WTC11 (cell line): ENCODE data around the gene PTPRN2. TPM values are rescaled to one million over a fixed set of nuclear protein-coding genes. Genes with fewer than 3 reads are reported as not detected.

Experiments used
- ATAC-seq: fragments of 200-7000 bp; cut with Tn5 transposase; 2 replicates; pipeline ENCODE4 v1.10.0; 2021; ENCODE audit warnings: mild to moderate bottlenecking, moderate library complexity
- CTCF ChIA-PET: fragments of 300-600 bp; sonication (Branson Sonifier 250); formaldehyde crosslinking; loops from one replicate; lab custom pipeline; 2021; ENCODE audit warnings: antibody characterized with exemption; lab: Charles Lee
- POLR2A ChIA-PET: fragments of 350-600 bp; sonication (Branson Sonifier 250); formaldehyde crosslinking; loops from one replicate; lab custom pipeline; 2021; ENCODE audit warnings: antibody characterized with exemption; lab: Charles Lee
- DNase-seq: peaks from one replicate; pipeline ENCODE4 v3.0.0; 2021; ENCODE audit warnings: low spot score
- H3K27ac Mint-ChIP-seq: 2 replicates; pipeline ENCODE4 v1.8.0; 2021; ENCODE audit warnings: mixed read lengths
- H3K27me3 Mint-ChIP-seq: 2 replicates; pipeline ENCODE4 v1.8.0; 2021; ENCODE audit warnings: low read depth, mild to moderate bottlenecking, moderate library complexity, mixed read lengths
- H3K36me3 Mint-ChIP-seq: 2 replicates; pipeline ENCODE4 v1.8.0; 2021; ENCODE audit warnings: mixed read lengths
- H3K4me1 Mint-ChIP-seq: 2 replicates; pipeline ENCODE4 v1.8.0; 2022; ENCODE audit warnings: mixed read lengths
- H3K4me3 Mint-ChIP-seq: 2 replicates; pipeline ENCODE4 v1.8.0; 2021; ENCODE audit warnings: mild to moderate bottlenecking, moderate library complexity, mixed read lengths
- H3K9me3 Mint-ChIP-seq: 2 replicates; pipeline ENCODE4 v1.8.0; 2021; ENCODE audit warnings: mixed read lengths
- CBFB ChIP-seq: sonication (generic); formaldehyde crosslinking; IDR thresholded peaks from 2 replicates; pipeline ENCODE4 v1.8.1; 2022; ENCODE audit warnings: mild to moderate bottlenecking, low read depth, missing genetic modification reagents
- CTCF ChIP-seq: fragments of 200-600 bp; IDR thresholded peaks from 2 replicates; pipeline ENCODE4 v1.8.0; 2022; ENCODE audit warnings: antibody characterized with exemption
- E2F5 ChIP-seq: sonication (generic); formaldehyde crosslinking; IDR thresholded peaks from 2 replicates; pipeline ENCODE4 v1.8.1; 2022; ENCODE audit warnings: mild to moderate bottlenecking, moderate library complexity, missing genetic modification reagents
- ESRRA ChIP-seq: sonication (generic); formaldehyde crosslinking; IDR thresholded peaks from 2 replicates; pipeline ENCODE4 v1.8.1; 2022; ENCODE audit warnings: mild to moderate bottlenecking, missing genetic modification reagents, borderline replicate concordance
- FOXJ3 ChIP-seq: sonication (generic); formaldehyde crosslinking; IDR thresholded peaks from 2 replicates; pipeline ENCODE4 v1.9.0; 2021; ENCODE audit warnings: missing genetic modification reagents, mild to moderate bottlenecking, borderline replicate concordance
- GABPB1 ChIP-seq: sonication (generic); formaldehyde crosslinking; IDR thresholded peaks from 2 replicates; pipeline ENCODE4 v1.8.1; 2023; ENCODE audit warnings: mild to moderate bottlenecking, missing genetic modification reagents
- IRF2 ChIP-seq: sonication (generic); formaldehyde crosslinking; IDR thresholded peaks from 2 replicates; pipeline ENCODE4 v1.8.0; 2022; ENCODE audit warnings: low read depth, missing genetic modification reagents, borderline replicate concordance
- JAZF1 ChIP-seq: fragments of 250-450 bp; sonication (Bioruptor Pico); IDR thresholded peaks from 2 replicates; pipeline ENCODE4 v1.9.0; 2021; ENCODE audit warnings: moderate library complexity, mild to moderate bottlenecking, inconsistent platforms
- NR3C1 ChIP-seq: sonication (generic); formaldehyde crosslinking; conservative IDR thresholded peaks from 2 replicates; pipeline ENCODE4 v1.8.1; 2023; ENCODE audit warnings: low read depth, mild to moderate bottlenecking, missing genetic modification reagents
- OVOL2 ChIP-seq: fragments of 250-450 bp; sonication (Bioruptor Pico); IDR thresholded peaks from 2 replicates; pipeline ENCODE4 v1.9.0; 2021; ENCODE audit warnings: mild to moderate bottlenecking, borderline replicate concordance
- TEAD4 ChIP-seq: sonication (generic); formaldehyde crosslinking; IDR thresholded peaks from 2 replicates; pipeline ENCODE4 v1.8.0; 2022; ENCODE audit warnings: mild to moderate bottlenecking, missing genetic modification reagents
- ZNF138 ChIP-seq: sonication (generic); formaldehyde crosslinking; conservative IDR thresholded peaks from 2 replicates; pipeline ENCODE4 v1.8.1; 2022; ENCODE audit warnings: mild to moderate bottlenecking, moderate library complexity, missing genetic modification reagents
- ZNF317 ChIP-seq: sonication (generic); formaldehyde crosslinking; IDR thresholded peaks from 2 replicates; pipeline ENCODE4 v1.8.1; 2023; ENCODE audit warnings: low read depth, mild to moderate bottlenecking, moderate library complexity, missing genetic modification reagents, borderline replicate concordance
- ZNF396 ChIP-seq: fragments of 250-450 bp; sonication (Bioruptor Pico); IDR thresholded peaks from 2 replicates; pipeline ENCODE4 v1.8.0; 2021; ENCODE audit warnings: mild to moderate bottlenecking, moderate library complexity, borderline replicate concordance
- ZNF532 ChIP-seq: fragments of 250-450 bp; sonication (Bioruptor Pico); IDR thresholded peaks from 2 replicates; pipeline ENCODE4 v1.9.0; 2021; ENCODE audit warnings: mild to moderate bottlenecking, borderline replicate concordance
- ZSCAN18 ChIP-seq: fragments of 250-450 bp; sonication (Bioruptor Pico); IDR thresholded peaks from 2 replicates; pipeline ENCODE4 v2.1.2; 2022; ENCODE audit warnings: mild to moderate bottlenecking, moderate library complexity
- total RNA-seq: library from RNA; stranded (reverse); gene quantifications from 3 replicates; pipeline ENCODE4 v1.2.3, GENCODE V29; 2021
- TF ChIP-seq, protein P1 (sequence below): sonication (generic); formaldehyde crosslinking; conservative IDR thresholded peaks from 2 replicates; pipeline ENCODE4 v1.8.1; 2023; ENCODE audit warnings: mild to moderate bottlenecking, low read depth, missing genetic modification reagents, moderate library complexity
- TF ChIP-seq, protein P2 (sequence below): fragments of 250-450 bp; sonication (Bioruptor Pico); IDR thresholded peaks from 2 replicates; pipeline ENCODE4 v1.8.0; 2021; ENCODE audit warnings: mild to moderate bottlenecking

The PTPRN2 gene
- total RNA-seq, 1 experiment from 2014 or later: 4.7 TPM

GRCh38 chr7:158111906-158112570 is 475.6 kb downstream of the PTPRN2 start:
- no peak overlapping the region for H3K27ac Mint-ChIP-seq
- ChIA-PET CTCF (no interaction called here), POLR2A (no interaction called here)
- no peak for TF ChIP-seq ZSCAN18 (CRISPR knock-in tag)
- TF ChIP-seq, protein P1, sequence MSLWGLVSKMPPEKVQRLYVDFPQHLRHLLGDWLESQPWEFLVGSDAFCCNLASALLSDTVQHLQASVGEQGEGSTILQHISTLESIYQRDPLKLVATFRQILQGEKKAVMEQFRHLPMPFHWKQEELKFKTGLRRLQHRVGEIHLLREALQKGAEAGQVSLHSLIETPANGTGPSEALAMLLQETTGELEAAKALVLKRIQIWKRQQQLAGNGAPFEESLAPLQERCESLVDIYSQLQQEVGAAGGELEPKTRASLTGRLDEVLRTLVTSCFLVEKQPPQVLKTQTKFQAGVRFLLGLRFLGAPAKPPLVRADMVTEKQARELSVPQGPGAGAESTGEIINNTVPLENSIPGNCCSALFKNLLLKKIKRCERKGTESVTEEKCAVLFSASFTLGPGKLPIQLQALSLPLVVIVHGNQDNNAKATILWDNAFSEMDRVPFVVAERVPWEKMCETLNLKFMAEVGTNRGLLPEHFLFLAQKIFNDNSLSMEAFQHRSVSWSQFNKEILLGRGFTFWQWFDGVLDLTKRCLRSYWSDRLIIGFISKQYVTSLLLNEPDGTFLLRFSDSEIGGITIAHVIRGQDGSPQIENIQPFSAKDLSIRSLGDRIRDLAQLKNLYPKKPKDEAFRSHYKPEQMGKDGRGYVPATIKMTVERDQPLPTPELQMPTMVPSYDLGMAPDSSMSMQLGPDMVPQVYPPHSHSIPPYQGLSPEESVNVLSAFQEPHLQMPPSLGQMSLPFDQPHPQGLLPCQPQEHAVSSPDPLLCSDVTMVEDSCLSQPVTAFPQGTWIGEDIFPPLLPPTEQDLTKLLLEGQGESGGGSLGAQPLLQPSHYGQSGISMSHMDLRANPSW: no peak
- TF ChIP-seq, protein P2, sequence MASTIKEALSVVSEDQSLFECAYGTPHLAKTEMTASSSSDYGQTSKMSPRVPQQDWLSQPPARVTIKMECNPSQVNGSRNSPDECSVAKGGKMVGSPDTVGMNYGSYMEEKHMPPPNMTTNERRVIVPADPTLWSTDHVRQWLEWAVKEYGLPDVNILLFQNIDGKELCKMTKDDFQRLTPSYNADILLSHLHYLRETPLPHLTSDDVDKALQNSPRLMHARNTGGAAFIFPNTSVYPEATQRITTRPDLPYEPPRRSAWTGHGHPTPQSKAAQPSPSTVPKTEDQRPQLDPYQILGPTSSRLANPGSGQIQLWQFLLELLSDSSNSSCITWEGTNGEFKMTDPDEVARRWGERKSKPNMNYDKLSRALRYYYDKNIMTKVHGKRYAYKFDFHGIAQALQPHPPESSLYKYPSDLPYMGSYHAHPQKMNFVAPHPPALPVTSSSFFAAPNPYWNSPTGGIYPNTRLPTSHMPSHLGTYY: no peak
- no peak for TF ChIP-seq FOXJ3
- no peak for TF ChIP-seq IRF2
- H3K4me1 Mint-ChIP-seq: no peaks in the 10 kb centered on the region
- no peak overlapping the region for H3K4me3 Mint-ChIP-seq
- DNase-seq: no peak
- H3K9me3 Mint-ChIP-seq: peaks cover 72% of the 10 kb centered on the region
- H3K36me3 Mint-ChIP-seq: peaks cover 65% of the 10 kb centered on the region
- no peak for ATAC-seq
- no peaks in the 10 kb centered on the region; the same call in 1 of the 2 replicates for H3K27me3 Mint-ChIP-seq

DNA sequence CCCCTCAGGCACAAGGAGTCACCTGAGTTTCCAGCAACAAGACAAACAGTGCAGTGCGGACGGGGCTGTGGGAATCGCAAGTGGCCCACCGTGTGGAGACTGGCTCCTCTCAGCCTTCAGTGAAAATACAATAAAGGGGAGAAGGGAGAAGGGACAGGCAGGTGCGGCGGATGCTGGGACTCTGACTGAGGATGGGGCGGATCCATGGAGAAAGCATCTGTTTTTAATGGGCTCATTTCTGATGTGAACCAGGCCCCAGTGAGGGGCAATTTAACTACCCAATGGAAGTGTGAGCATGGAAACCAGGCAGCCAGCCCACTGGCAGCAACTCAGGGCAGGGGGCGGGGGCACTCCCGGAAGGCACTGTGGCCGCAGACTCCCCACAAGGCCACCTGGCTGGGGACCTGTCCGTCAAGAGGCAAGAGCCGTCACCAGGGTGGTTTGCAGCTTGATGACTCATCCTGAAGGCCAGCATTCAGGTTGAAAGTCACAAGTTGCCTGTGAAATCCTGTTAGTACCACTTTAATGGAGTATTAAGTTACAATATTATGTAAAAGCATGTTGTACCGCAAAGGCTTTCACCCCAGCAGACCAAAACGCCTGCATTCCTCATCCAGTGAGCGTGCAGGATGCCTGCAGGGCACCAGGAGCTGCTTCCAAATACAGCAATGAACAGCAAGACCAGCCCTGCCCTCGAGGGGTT is 476.4 kb downstream of the PTPRN2 start:
- CTCF ChIA-PET: no interaction called here
- POLR2A ChIA-PET: no interaction called here
- peaks cover 65% of the 10 kb centered on the region for H3K9me3 Mint-ChIP-seq
- TF ChIP-seq OVOL2 (CRISPR knock-in tag) (no peak), ZNF317 (CRISPR knock-in tag) (no peak), JAZF1 (no peak)
- no peak overlapping the region for H3K4me3 Mint-ChIP-seq
- no peaks in the 10 kb centered on the region for H3K4me1 Mint-ChIP-seq
- no peak overlapping the region for H3K27ac Mint-ChIP-seq
- H3K36me3 Mint-ChIP-seq: peaks cover 56% of the 10 kb centered on the region
- DNase-seq (no peak), ATAC-seq (peak; percentile 46)
- H3K27me3 Mint-ChIP-seq: no peaks in the 10 kb centered on the region; the same call in 1 of the 2 replicates

DNA sequence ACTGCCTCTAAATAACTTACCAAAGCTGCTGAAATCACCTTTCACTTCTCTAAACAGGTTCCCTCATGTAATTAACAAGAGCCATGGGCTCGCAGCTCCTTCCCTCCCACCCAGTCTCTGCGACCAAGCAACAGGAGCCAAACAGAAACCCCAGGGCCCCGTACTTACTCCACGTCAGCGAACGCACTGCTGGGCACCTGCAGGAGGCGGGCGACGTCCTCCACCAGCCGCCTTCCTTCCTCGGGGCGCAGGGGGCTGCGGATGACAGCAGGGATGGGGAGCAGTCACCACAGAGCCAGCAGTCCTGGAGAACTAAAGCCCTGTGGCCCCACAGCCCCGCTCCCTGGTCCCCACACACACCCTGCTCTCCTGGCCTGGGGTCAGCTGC is 477.0 kb downstream of the PTPRN2 start:
- no peak overlapping the region for H3K4me3 Mint-ChIP-seq
- peaks cover 55% of the 10 kb centered on the region for H3K36me3 Mint-ChIP-seq
- no peak overlapping the region for H3K27ac Mint-ChIP-seq
- DNase-seq (no peak), ATAC-seq (no peak)
- peaks cover 61% of the 10 kb centered on the region for H3K9me3 Mint-ChIP-seq
- H3K27me3 Mint-ChIP-seq: no peaks in the 10 kb centered on the region; the same call in 1 of the 2 replicates
- ChIA-PET POLR2A (no interaction called here), CTCF (no interaction called here)
- no peaks in the 10 kb centered on the region for H3K4me1 Mint-ChIP-seq
- TF ChIP-seq E2F5 (CRISPR knock-in tag) (no peak), ESRRA (no peak), CBFB (CRISPR knock-in tag) (no peak), CTCF (no peak), TEAD4 (CRISPR knock-in tag) (no peak), GABPB1 (CRISPR knock-in tag) (no peak), ZNF138 (CRISPR knock-in tag) (no peak), ZNF396 (no peak), NR3C1 (no peak), ZNF532 (no peak)
